Endometrial microvascular endothelial cells (primary cell): ENCODE data around the gene HOXD10. TPM values are rescaled to one million over a fixed set of nuclear protein-coding genes. Genes with fewer than 3 reads are reported as not detected.

Experiments used
- in situ Hi-C: cut with HindIII; loops from 2 replicates; pipeline ENCODE4 v1.10.0; 2017; ENCODE audit warnings: low sequenced_read_pairs, low pct_unique_long_range_greater_than_20kb; ENCODE audit errors: inconsistent ontology term
- total RNA-seq: library from RNA; depleted of rRNA; stranded (reverse); fragments of >200 nt; gene quantifications from one replicate; pipeline ENCODE4 v1.2.3, GENCODE V29; 2015; ENCODE audit errors: inconsistent ontology term

HOXD10 gene
- total RNA-seq, 1 donor from 2014 or later, result 36.0 TPM

GRCh38 chr2:176093145-176093897 lies 23.3 kb upstream of the HOXD10 start:
- in situ Hi-C loops, result no loop called here

- in situ Hi-C loops, result no loop called here
These were observed 22.7 kb upstream of the HOXD10 start for GRCh38 chr2:176093898-176094249.

DNA sequence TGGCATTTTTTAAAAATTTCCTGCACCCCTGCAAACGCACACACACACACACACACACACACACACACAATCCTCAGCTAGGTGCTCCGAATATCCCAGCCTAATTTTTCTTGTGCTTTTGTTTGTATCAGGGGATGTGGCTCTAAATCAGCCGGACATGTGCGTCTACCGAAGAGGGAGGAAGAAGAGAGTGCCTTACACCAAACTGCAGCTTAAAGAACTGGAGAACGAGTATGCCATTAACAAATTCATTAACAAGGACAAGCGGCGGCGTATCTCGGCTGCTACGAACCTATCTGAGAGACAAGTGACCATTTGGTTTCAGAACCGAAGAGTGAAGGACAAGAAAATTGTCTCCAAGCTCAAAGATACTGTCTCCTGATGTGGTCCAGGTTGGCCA lies 22.2 kb upstream of the HOXD10 start:
- in situ Hi-C loops, result no loop called here

- in situ Hi-C loops, result no loop called here
These were observed 21.2 kb upstream of the HOXD10 start for GRCh38 chr2:176095421-176095820.

- in situ Hi-C loops, result no loop called here
These were observed 20.2 kb upstream of the HOXD10 start for GRCh38 chr2:176096243-176096985.

GRCh38 chr2:176096986-176097819 lies 19.4 kb upstream of the HOXD10 start:
- in situ Hi-C loops, result no loop called here

GRCh38 chr2:176097820-176098365 lies 18.7 kb upstream of the HOXD10 start:
- in situ Hi-C loops, result no loop called here

- in situ Hi-C loops, result no loop called here
These were observed 18.0 kb upstream of the HOXD10 start for GRCh38 chr2:176098366-176099158.

DNA sequence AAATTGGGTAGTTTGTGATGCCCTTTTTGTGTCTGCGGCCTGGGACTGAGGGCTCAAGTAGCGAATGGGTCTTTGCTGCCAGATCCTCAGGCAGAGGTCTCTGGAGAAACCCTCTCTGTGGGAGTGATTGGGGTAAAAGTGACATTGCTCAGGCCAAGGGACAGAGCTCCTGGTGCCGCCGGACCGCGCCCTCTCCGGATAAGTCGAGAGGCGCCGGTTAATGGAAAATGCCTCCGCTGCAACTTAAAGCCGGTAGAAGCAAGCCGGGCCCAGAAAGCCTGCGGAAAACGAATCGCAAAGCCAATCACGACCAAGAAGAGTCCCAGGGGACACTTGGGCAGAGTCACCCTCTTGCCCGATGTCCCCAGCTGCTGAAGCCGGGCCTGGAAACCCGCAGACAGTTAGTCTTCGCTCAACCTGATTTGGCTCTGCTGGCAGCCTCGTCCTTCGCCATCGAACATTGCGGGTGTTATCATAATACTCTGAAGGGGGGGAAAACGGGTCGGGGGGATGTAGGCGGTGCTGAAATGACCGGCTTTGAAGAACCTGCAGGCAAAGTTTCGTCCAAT lies 17.3 kb upstream of the HOXD10 start:
- in situ Hi-C loops, result no loop called here

GRCh38 chr2:176099728-176100546 lies 16.6 kb upstream of the HOXD10 start, which contains the start of gene HOXD12:
TSS of gene HOXD12 (plus strand) at chr2:176099795. CDS start at chr2:176099802, 7 bp downstream.
- in situ Hi-C loops, result no loop called here

DNA sequence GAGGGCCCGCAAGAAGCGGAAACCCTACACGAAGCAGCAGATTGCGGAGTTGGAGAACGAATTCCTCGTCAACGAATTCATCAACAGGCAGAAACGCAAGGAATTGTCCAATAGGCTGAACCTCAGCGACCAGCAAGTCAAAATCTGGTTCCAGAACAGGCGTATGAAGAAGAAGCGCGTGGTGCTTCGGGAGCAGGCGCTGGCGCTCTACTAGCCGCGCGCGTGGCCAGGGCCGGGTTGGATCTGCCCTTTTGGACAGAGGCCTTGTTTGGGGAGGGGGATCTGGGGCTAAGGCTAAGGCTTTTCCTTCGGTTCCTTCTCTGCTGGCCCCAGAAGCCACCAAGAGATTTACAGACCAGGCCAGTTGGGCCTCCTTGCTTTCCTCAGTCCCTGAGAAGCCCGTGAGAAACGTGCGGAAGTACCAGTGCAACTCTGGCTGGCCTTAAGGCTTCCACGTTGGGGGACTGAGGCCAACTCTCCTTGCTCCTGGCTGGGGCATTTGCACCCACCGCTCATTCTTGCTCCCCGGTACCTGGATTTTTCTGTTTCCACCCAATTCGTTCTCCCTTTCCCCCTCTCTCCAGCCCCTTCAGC lies 15.9 kb upstream of the HOXD10 start:
- in situ Hi-C loops, result no loop called here

- in situ Hi-C loops, result no loop called here
These were observed 15.3 kb upstream of the HOXD10 start for GRCh38 chr2:176101216-176101830.

DNA sequence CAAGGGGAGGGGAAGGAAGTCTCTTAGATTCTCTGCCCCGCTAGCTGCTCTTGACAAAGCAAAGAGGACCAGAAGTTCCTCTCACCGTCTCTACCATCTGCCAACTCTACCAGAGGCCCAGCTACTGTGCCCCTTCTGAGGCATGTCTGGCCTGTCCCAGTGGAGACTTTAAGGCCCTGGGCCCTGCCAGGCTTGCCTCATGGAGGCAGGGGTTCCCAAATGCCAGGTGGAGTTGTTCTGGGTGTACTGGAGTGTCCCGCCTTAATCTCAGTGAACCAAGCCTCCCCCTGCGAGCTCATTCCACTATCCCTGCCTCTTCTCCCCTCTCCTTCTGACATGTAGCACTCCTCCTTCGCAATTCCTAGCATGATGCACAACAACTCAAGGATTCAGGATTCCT lies 14.7 kb upstream of the HOXD10 start:
- in situ Hi-C loops, result no loop called here

DNA sequence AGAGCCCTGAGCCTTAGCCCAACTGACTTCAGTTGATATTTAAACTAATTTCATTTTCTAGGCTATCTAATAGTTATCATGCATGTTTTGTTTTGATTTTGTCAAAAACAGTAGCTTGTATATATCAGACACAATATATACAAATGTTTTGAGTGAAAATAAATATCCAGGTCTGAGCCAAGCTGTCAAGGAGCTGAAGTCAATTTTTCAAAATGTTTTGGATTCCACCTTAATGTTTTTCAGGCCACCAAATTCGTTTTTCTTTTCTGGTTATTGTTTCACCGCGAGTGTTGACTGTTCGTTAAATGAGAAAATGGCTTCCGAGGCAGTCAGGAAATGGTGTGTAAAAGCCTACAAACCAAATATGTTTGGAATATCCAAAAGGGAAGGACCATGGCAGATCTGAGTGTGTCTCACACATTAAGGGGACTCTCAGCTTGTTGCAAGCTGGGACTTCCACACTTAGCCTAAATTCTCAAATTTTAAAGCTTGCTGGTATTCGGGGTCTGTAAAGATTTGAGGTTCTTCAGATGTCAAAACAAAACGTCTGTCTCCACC lies 14.2 kb upstream of the HOXD10 start:
- in situ Hi-C loops, result no loop called here

DNA sequence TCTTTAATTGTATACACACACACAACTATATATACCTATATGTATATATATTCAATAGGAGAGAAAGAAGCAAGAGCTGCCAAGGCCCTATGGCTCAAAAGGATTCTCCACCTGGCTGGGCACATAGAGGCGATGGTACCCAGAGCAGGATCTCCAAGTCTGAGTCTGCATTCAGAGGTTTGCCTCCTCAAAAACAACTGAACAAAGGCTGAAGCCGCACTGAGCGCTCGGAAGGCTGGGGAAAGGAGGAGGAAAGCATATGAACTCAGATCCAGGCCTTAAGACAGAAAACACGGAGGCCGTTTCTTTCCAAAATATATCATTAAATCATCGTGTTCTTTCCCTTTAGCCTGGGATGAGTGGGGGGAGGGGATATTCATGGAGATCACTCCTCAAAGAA lies 13.4 kb upstream of the HOXD10 start:
- in situ Hi-C loops, result no loop called here

GRCh38 chr2:176103742-176104315 lies 12.7 kb upstream of the HOXD10 start:
- in situ Hi-C loops, result no loop called here
